C4-2B (cell line): Measurements from ENCODE around the gene NBEAL2.

Source experiments
- ZFX ChIP-seq: fragments of 450-650 bp; IDR thresholded peaks from 2 replicates; pipeline ENCODE4 v1.6.1; 2017
- TF ChIP-seq, protein P1 (sequence below): fragments of 450-650 bp; conservative IDR thresholded peaks from 2 replicates; pipeline ENCODE4 v1.5.1; 2017; ENCODE audit warnings: mild to moderate bottlenecking

GRCh38 chr3:46946856-46947545 is 32.5 kb upstream of the NBEAL2 start:
- TF ChIP-seq, protein P1, sequence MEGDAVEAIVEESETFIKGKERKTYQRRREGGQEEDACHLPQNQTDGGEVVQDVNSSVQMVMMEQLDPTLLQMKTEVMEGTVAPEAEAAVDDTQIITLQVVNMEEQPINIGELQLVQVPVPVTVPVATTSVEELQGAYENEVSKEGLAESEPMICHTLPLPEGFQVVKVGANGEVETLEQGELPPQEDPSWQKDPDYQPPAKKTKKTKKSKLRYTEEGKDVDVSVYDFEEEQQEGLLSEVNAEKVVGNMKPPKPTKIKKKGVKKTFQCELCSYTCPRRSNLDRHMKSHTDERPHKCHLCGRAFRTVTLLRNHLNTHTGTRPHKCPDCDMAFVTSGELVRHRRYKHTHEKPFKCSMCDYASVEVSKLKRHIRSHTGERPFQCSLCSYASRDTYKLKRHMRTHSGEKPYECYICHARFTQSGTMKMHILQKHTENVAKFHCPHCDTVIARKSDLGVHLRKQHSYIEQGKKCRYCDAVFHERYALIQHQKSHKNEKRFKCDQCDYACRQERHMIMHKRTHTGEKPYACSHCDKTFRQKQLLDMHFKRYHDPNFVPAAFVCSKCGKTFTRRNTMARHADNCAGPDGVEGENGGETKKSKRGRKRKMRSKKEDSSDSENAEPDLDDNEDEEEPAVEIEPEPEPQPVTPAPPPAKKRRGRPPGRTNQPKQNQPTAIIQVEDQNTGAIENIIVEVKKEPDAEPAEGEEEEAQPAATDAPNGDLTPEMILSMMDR: no peak
- TF ChIP-seq ZFX: no peak
